Measurements from ENCODE around the gene RHOBTB3.
"Not testable (repeated sequence)": the region's sequence is repeated elsewhere in the genome, so short reads cannot be mapped to it uniquely, and the experiment has no call there.

Gene RHOBTB3

GRCh38 chr5:95707534-95708188, 23.5 kb upstream of the RHOBTB3 start:
- not testable (repeated sequence) for H3K4me1 ChIP-seq (ENCODE audit: control insufficient read depth, insufficient read depth, low read length); H3K36me3 ChIP-seq (ENCODE audit: control insufficient read depth, insufficient read depth, low read length); H3K27ac ChIP-seq (ENCODE audit: low read depth, low read length); H3K9ac ChIP-seq (ENCODE audit: low read length); H3K27me3 ChIP-seq (ENCODE audit: control insufficient read depth, insufficient read depth, low read length); H3K4me3 ChIP-seq (ENCODE audit: low read length)

GRCh38 chr5:95708876-95709275, 22.3 kb upstream of the RHOBTB3 start:
- Histone ChIP-seq H3K36me3 (ENCODE audit: control insufficient read depth, insufficient read depth, low read length) (no peaks in the 10 kb centered on the region), H3K27me3 (ENCODE audit: control insufficient read depth, insufficient read depth, low read length) (no peaks in the 10 kb centered on the region), H3K27ac (ENCODE audit: low read depth, low read length) (no peak overlapping the region), H3K4me1 (ENCODE audit: control insufficient read depth, insufficient read depth, low read length) (peaks cover 7% of the 10 kb centered on the region), H3K4me3 (ENCODE audit: low read length) (no peak overlapping the region), H3K9ac (ENCODE audit: low read length) (no peak overlapping the region)

GRCh38 chr5:95709967-95710650, 21.0 kb upstream of the RHOBTB3 start:
- Histone ChIP-seq H3K4me3 (ENCODE audit: low read length) (no peak overlapping the region), H3K27ac (ENCODE audit: low read depth, low read length) (no peak overlapping the region), H3K9ac (ENCODE audit: low read length) (no peak overlapping the region), H3K4me1 (ENCODE audit: control insufficient read depth, insufficient read depth, low read length) (peaks cover 7% of the 10 kb centered on the region), H3K36me3 (ENCODE audit: control insufficient read depth, insufficient read depth, low read length) (no peaks in the 10 kb centered on the region), H3K27me3 (ENCODE audit: control insufficient read depth, insufficient read depth, low read length) (no peaks in the 10 kb centered on the region)

- not testable (repeated sequence) for H3K4me1 ChIP-seq (ENCODE audit: control insufficient read depth, insufficient read depth, low read length); H3K36me3 ChIP-seq (ENCODE audit: control insufficient read depth, insufficient read depth, low read length); H3K9ac ChIP-seq (ENCODE audit: low read length); H3K27me3 ChIP-seq (ENCODE audit: control insufficient read depth, insufficient read depth, low read length); H3K27ac ChIP-seq (ENCODE audit: low read depth, low read length); H3K4me3 ChIP-seq (ENCODE audit: low read length)
Measured at GRCh38 chr5:95710651-95711500, 20.3 kb upstream of the RHOBTB3 start.

- Histone ChIP-seq H3K36me3 (ENCODE audit: control insufficient read depth, insufficient read depth, low read length) (no peaks in the 10 kb centered on the region), H3K4me3 (ENCODE audit: low read length) (no peak overlapping the region), H3K9ac (ENCODE audit: low read length) (no peak overlapping the region), H3K27me3 (ENCODE audit: control insufficient read depth, insufficient read depth, low read length) (no peaks in the 10 kb centered on the region), H3K4me1 (ENCODE audit: control insufficient read depth, insufficient read depth, low read length) (peaks cover 7% of the 10 kb centered on the region), H3K27ac (ENCODE audit: low read depth, low read length) (no peak overlapping the region)
Measured at GRCh38 chr5:95711501-95712346, 19.4 kb upstream of the RHOBTB3 start.

GRCh38 chr5:95712347-95712958, 18.7 kb upstream of the RHOBTB3 start:
- Histone ChIP-seq H3K27me3 (ENCODE audit: control insufficient read depth, insufficient read depth, low read length) (no peaks in the 10 kb centered on the region), H3K4me3 (ENCODE audit: low read length) (no peak overlapping the region), H3K27ac (ENCODE audit: low read depth, low read length) (no peak overlapping the region), H3K9ac (ENCODE audit: low read length) (no peak overlapping the region), H3K36me3 (ENCODE audit: control insufficient read depth, insufficient read depth, low read length) (no peaks in the 10 kb centered on the region), H3K4me1 (ENCODE audit: control insufficient read depth, insufficient read depth, low read length) (peaks cover 7% of the 10 kb centered on the region)

GRCh38 chr5:95713246-95713645, 17.9 kb upstream of the RHOBTB3 start:
- H3K4me3 ChIP-seq (ENCODE audit: low read length); H3K36me3 ChIP-seq (ENCODE audit: control insufficient read depth, insufficient read depth, low read length); H3K9ac ChIP-seq (ENCODE audit: low read length): not testable (repeated sequence)

GRCh38 chr5:95713960-95714710, 17.0 kb upstream of the RHOBTB3 start:
- H3K36me3 ChIP-seq (ENCODE audit: control insufficient read depth, insufficient read depth, low read length): no peaks in the 10 kb centered on the region
- H3K4me3 ChIP-seq (ENCODE audit: low read length): no peak overlapping the region
- H3K27ac ChIP-seq (ENCODE audit: low read depth, low read length): no peak overlapping the region
- H3K27me3 ChIP-seq (ENCODE audit: control insufficient read depth, insufficient read depth, low read length): no peaks in the 10 kb centered on the region
- H3K9ac ChIP-seq (ENCODE audit: low read length): no peak overlapping the region
- peaks cover 7% of the 10 kb centered on the region for H3K4me1 ChIP-seq (ENCODE audit: control insufficient read depth, insufficient read depth, low read length)

More at GRCh38 chr5:95713246-95713645, 17.9 kb upstream of the RHOBTB3 start:
- not testable (repeated sequence) for H3K4me1 ChIP-seq (ENCODE audit: control insufficient read depth, insufficient read depth, low read length); H3K27ac ChIP-seq (ENCODE audit: low read depth, low read length); H3K27me3 ChIP-seq (ENCODE audit: control insufficient read depth, insufficient read depth, low read length)

GRCh38 chr5:95715799-95716461, 15.2 kb upstream of the RHOBTB3 start:
- Histone ChIP-seq H3K9ac (ENCODE audit: low read length) (no peak overlapping the region), H3K27ac (ENCODE audit: low read depth, low read length) (no peak overlapping the region), H3K27me3 (ENCODE audit: control insufficient read depth, insufficient read depth, low read length) (no peaks in the 10 kb centered on the region), H3K4me3 (ENCODE audit: low read length) (no peak overlapping the region), H3K4me1 (ENCODE audit: control insufficient read depth, insufficient read depth, low read length) (peaks cover 3% of the 10 kb centered on the region), H3K36me3 (ENCODE audit: control insufficient read depth, insufficient read depth, low read length) (no peaks in the 10 kb centered on the region)

- Histone ChIP-seq H3K9ac (ENCODE audit: low read length) (no peak overlapping the region), H3K4me1 (ENCODE audit: control insufficient read depth, insufficient read depth, low read length) (peaks cover 3% of the 10 kb centered on the region)
Measured at GRCh38 chr5:95717439-95717838, 13.7 kb upstream of the RHOBTB3 start.

GRCh38 chr5:95718203-95718602, 12.9 kb upstream of the RHOBTB3 start:
- Histone ChIP-seq H3K9ac (ENCODE audit: low read length) (no peak overlapping the region), H3K4me1 (ENCODE audit: control insufficient read depth, insufficient read depth, low read length) (peaks cover 4% of the 10 kb centered on the region), H3K27me3 (ENCODE audit: control insufficient read depth, insufficient read depth, low read length) (no peaks in the 10 kb centered on the region), H3K27ac (ENCODE audit: low read depth, low read length) (no peak overlapping the region), H3K4me3 (ENCODE audit: low read length) (no peak overlapping the region), H3K36me3 (ENCODE audit: control insufficient read depth, insufficient read depth, low read length) (no peaks in the 10 kb centered on the region)

More at GRCh38 chr5:95717439-95717838, 13.7 kb upstream of the RHOBTB3 start:
- Histone ChIP-seq H3K27ac (ENCODE audit: low read depth, low read length) (no peak overlapping the region), H3K4me3 (ENCODE audit: low read length) (no peak overlapping the region), H3K27me3 (ENCODE audit: control insufficient read depth, insufficient read depth, low read length) (no peaks in the 10 kb centered on the region), H3K36me3 (ENCODE audit: control insufficient read depth, insufficient read depth, low read length) (no peaks in the 10 kb centered on the region)

Data from rectal smooth muscle tissue (tissue), 1 donor.